Measurements from ENCODE around the gene RNU1-4.
"Not testable (repeated sequence)": the region's sequence is repeated elsewhere in the genome, so short reads cannot be mapped to it uniquely, and the experiment has no call there.

Gene RNU1-4

DNA sequence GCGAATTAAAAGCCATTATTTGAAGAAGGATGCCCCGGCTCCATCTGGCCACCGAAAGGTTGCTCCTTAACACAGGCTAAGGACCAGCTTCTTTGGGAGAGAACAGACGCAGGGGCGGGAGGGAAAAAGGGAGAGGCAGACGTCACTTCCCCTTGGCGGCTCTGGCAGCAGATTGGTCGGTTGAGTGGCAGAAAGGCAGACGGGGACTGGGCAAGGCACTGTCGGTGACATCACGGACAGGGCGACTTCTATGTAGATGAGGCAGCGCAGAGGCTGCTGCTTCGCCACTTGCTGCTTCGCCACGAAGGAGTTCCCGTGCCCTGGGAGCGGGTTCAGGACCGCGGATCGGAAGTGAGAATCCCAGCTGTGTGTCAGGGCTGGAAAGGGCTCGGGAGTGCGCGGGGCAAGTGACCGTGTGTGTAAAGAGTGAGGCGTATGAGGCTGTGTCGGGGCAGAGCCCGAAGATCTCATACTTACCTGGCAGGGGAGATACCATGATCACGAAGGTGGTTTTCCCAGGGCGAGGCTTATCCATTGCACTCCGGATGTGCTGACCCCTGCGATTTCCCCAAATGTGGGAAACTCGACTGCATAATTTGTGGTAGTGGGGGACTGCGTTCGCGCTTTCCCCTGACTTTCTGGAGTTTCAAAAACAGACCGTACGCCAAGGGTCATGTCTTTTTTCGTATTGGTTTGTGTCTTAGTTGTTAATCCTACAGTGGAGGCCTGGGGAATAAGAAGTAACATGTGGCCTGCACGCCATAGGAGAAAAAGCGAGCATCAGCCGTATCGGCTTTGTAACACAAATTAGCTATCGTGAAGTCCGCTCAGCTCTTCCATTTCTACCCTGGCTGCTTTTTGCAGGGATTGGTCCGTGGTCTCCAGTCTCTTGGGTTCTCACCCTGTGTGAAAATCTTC, at the start of gene RNU1-4:
TSS of gene RNU1-4 (plus strand) at position 470 of the 918 bp plus-strand sequence.
- not testable (repeated sequence) for DNase-seq

DNA sequence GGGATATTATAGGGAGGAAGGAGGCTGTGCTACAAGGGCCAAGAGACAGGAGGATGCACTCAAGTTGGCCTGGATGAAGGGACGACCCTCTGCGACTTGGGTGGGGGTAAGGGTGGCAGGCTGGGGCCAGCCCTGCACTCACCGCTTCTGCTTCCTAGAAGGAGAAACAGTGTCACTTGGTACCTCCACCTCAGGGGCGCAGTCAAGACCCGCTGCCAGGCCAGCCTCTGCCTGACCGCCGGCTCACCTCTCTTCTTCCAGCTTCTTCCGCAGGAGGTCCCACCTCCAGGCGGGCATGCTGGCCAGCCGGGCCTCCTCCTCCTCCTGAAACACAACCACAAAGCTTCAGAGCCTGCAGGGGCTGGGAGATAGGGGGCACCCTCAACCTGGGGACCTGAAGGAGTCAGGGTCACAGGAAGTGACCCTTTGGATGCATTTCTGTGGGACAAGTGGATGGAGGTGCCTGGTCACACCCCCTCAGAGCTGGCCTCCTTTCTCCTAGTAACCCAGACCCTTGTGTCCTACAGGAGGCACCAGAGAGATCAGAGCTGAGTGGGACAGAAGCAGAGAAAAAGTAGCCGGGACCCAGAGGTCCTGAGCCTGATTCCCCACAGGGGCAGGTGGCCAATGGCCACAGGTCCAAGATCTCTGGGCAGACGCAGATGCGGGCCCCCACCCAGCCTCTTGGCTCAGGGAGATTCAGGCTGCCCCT, 49.2 kb upstream of the RNU1-4 start:
- DNase-seq = not testable (repeated sequence)

DNA sequence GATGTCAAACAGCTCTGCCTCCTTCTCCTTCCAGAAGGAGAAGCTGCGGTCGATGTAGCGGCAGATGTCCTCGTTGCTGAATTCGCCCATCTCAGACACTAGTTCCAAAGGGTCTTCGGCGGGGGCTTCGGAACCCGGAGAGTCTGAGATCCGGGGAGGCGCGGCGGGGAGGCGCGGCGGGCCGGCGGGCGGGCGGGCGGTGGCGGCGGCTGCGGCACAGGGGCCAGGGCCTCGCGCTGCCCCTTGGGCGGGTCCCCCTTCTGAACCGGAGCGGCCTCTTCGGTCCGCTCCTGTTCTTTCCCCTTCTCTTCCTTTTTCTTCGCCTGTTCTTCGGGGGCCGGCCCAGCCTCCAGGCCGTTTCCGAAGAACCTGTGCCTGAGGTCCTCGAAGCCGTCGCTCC, 48.0 kb upstream of the RNU1-4 start:
- DNase-seq = not testable (repeated sequence)

DNA sequence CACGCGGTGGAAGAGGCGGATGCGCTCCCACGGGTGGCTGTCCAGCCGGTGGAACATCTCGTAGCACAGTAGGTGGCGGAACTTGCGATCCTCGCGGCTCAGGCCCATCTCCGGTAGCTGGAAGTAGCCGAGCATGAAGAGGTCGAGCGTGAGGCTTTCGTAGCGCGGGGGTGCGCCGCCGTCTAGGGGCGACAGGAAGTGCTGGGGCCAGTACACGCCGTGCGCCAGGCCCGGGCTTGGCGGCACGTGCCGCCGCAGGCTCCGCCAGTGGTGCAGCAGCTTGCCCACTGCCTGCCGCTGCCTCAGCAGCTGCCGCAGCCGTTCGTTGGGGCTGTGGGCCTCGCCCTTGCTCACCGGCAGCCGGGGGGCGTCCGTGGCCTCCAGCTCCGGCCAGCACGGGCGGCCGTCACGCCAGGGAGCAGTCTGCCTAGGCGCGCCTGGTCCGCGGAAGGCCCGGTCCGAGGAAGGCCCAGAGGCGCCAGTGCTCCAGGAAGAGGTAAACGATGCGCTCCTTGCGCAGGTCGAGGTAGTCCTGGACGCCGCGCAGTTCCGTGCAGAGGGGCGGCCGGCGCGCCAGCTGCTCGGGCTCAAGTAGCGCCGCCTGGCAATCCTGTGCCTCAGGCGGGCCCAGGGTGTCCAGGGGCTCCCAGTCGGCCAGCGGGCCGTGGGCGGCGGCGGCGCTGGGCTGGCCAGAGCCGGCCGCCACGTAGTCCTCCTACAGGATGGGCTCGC, 47.4 kb upstream of the RNU1-4 start:
- not testable (repeated sequence) for DNase-seq

DNA sequence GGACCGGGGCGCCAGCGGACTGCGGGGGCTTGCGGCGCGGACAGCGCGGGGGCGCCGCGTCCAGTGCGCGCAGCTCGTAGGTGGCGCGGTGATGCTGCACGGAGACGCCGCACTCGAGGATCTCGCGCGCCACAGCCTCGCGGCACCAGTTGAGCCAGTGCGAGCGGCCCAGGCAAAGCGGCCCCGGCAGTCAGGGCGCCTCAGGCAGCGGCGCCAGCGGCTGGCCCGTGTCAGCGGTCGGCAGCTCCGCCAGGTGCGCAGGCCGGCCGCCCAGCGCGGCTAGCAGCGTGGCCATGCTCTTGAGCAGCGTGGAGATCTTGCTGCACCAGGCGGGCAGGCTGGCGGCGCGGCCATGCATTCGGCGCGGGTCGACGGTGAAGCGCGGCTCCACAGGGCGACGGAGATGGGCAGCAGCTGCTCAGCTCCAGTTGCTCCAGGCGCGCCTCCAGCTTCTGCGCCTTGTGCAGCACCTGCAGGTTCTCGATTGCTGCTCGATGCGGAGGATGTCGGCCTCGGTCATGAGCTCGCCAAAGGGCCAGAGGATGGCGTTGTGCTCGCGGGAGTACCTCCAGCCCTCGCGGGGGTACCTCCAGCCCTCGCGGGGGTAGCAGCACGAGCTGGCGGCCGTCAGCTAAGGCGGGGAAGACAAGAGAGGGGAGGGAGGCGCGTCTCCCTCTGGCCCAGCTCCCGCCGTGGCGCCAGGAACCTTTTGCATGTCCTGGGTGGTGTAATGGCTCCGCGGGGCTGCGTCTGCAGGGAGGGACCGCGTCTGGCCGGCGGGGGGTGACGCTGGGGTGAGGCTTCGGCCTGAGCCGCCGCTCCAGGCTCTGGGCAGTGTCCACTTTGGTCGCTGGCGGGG, 46.6 kb upstream of the RNU1-4 start:
- DNase-seq = not testable (repeated sequence)

DNA sequence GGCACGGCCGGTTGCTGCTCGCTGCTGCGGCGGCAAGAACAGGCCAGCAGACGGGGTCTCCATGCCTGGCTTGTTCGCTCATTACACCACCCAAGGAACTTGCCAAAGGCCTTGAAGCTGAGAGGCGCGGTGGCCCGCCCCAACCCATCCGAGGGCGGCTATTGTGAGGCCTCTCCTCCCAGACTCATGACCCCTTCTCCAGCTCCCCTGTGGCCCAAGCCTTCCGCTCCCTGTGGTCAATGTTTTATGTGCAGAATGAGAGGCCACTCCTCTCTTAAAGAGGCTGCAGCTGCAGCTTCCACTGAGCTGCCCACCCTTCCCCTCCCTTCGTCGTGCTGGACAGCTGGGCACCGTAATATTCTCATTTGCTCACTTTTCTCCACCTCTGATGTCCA, 46.0 kb upstream of the RNU1-4 start:
- not testable (repeated sequence) for DNase-seq

DNA sequence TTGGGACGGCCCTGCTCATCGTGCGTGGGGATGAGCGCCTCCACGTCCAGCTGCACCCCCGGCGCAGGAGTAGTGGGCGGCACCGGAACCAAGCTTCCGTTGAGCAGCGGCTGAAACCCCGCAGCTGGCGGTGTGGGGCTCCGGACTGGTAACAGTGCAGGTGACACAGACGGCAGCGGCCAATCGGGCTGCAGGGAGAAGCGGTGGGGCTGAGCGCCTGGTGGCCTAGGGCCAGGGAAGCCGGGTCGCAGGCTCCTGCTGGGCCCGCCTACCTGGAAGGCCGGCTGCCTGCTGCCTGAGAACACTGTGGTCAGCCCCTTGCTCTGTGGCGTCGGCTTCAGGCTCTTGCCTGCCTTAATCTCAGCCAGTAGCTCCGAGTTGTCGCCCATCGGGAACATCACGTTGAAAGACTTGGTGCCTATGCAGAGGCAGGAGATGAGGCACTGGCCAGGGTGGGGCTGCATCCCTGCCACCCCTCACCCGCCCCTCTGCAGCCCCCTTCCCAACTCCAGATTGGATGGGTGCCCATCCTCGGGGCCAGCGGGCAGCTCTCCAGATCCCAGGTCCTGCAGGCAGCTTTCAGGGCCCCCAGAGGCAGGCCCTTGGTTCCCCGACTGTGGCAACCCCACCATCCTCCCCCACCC, 43.7 kb upstream of the RNU1-4 start:
- not testable (repeated sequence) for DNase-seq

DNA sequence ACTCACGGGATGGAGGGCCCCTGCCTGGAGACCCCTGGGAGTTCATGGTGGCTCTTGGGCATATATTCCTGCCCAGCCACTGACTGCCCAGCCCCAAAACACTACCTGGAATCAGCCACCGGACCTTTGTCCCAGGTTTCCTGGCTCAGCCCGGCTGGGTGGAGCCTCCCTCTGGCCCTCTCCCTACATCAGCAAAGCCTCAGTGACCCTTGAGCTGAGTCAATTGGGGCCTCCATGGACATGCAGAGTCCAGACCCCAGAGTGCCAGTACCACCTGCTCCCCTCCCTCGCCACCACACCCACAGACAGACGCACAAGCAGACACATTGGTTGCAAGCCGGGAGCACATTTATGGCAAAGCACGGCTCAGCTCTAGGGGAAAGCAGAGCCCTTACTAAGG, 43.2 kb upstream of the RNU1-4 start:
- not testable (repeated sequence) for DNase-seq

DNA sequence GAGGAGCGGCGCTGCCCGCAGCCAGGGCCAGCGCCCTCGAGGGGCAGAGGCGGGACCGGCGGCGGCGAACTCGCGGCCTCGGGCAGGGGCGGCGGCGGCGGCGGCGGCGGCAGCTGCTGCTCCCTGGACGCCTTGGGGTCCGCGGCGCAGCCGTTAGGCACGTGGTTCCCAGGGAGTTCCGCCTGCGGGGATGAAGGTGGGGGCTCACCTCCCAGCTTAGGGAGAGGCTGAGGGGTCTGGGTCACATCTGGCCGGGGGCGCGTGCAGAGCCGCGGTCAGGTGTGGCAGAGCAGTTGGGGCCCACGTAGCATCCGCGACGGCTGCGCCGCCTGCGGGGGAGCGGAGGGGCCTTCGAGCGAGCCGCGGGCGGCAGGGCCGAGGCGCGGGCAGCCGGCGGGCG, 40.9 kb upstream of the RNU1-4 start:
- DNase-seq = not testable (repeated sequence)

DNA sequence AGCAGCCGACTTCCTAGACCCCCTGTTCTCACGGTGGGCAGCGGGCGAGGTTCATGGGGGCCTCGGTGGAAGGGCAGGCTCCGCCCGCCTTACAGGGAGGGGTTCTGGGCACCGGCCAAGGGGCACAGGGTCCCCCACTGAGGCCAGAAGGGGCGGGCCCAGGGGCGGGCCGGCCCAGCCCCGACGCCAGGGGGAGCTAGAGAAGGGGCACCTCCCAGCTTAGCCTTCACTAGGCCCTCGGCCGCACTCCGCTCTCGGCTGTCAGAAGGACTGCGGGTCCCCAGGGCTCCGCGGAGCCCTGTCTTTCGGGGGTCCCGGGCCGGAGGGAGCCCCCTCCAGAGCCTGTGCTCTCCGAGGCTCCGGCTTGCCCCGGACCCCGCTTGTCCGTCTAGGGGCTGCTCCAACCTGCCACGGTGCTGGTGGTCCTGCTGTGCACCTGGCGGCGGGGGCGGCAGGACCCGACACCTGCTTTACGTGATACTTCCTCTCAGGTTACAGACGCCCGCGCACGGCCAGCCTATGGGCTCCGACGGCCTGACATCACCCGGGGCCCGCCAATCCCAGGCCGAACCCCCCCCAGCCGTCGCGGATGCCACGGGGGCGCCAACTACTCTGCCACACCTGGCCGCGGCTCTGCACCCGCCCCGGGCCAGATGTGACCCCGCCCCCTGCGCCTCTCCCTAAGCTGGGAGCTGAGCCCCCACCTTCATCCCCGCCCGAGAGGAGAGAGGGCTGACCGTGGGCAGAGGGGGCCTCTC, 40.0 kb upstream of the RNU1-4 start:
- not testable (repeated sequence) for DNase-seq

DNA sequence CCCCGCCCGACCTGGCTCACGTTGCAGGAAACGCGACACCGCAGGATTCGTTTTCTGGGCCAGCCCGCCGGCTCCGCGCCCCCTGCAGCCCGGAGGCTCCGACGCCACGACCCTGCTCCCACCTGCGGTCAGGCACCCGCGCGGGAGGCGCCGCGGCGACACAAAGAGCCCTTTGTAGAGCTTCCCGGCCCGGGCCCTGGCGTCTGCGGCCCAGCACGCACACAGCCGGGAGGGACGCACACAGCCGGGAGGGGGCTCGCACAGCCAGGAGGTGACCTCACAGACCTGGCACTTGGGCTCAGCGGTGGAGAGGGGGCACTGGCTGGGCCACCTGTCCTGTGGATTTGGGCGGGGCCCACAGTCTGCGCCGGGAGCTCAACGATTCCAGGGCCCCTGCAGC, 39.1 kb upstream of the RNU1-4 start:
- DNase-seq = not testable (repeated sequence)

DNA sequence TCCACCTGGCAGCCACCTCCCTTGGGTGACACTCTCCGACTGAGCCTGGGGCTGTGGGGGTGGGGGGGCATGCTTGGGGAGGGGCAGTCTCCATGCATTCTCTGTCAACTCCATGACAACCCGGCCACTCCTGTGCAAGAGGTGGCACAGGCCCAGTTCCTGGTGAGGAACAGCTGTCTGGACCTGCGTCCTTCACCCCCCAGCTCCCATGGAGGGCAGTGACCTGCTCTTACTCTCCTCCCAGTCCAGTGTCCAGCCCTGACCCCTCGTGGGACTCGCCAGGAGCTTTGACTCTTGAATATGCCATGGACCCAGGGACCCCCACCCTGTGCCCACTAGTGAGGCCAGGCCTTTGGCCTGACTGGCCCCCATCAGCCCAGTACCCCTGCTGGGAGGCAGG, 38.0 kb upstream of the RNU1-4 start:
- not testable (repeated sequence) for DNase-seq

DNA sequence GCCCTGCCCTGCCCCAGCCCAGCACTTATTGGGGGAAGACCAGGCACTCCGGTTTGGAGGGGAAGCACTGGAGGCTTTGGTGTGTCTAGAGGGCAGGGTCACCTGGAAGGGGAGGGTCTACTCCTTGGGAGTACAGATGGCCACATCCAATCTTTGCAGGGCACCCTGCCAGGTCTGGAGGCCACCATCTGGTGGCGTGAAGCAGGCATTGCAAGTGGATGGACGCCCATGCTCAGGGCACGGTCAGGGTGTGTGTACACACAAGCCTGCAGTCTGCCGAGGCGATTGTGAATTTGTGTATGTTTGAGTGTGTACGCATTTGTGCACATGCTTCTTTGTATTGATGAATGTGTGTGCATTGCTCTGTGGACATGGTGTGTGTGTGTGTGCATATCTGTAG, 37.2 kb upstream of the RNU1-4 start:
- DNase-seq = not testable (repeated sequence)

DNA sequence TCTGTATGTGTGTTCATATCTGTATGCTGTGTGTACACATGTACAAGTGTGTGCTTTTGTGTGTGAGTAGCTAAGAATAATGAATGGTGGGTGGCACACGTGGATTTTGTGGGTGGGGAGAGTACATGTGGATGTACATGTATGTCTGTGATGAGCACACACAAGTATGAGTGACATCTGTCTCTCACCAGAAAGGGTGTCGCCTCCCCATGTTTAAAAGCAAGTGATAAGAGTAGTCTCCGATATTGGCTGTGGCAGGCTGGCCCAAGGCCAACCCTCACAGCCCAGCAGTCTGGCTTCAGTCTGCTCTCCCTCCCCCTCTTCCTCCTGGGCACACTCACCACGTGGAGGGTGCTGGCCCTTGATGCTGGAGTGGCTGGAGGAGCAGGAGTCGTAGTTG, 36.7 kb upstream of the RNU1-4 start:
- DNase-seq = not testable (repeated sequence)

DNA sequence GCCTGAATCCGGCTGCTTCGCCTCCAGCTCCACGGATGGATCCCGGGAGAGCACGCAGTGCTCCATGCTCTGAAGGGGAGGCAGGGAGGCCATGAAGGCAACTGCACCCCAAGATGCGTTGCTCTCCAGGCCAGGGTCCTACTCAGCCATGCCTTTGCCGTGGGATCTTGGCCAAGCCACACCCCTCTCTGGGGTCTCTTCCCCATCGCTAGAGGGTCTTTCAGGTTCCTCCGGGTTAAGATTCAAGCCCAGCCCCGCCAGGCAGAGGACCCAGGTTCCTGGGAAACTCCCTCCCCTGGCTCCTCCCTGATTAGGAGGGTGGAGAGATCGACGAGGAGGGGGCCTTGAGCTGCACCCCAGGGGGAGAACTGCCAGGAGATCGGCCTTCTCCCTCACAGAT, 36.2 kb upstream of the RNU1-4 start:
- DNase-seq = not testable (repeated sequence)

DNA sequence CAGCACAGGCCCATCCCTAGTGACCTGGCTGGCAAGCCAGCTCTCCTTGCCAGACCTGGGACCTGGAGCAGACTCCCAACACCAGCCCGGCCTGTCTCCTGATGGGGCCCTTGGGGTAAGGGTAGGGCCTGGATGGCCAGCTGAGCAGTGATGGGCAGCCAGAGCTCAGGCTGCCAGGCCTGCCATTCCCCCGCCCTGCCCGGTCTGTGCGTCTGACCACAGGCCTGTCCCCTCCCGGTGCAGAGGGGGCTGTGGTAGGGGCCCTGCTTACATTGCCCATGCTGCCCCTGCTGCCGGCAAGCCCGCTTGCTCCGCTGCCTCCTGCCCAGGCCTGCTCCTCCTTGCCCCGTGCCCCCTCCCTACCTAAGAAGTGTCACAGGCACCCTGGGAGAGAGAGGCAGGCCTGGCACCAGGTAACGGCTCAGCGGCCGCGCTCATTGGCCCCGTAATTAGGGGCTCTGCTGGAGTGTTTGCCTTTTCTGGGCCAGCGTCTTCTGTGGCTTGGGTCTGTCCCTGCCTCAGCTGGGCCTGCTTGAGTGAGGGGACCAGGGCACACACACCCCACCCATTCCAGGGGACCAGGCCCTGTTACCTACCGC, 35.7 kb upstream of the RNU1-4 start:
- not testable (repeated sequence) for DNase-seq

DNA sequence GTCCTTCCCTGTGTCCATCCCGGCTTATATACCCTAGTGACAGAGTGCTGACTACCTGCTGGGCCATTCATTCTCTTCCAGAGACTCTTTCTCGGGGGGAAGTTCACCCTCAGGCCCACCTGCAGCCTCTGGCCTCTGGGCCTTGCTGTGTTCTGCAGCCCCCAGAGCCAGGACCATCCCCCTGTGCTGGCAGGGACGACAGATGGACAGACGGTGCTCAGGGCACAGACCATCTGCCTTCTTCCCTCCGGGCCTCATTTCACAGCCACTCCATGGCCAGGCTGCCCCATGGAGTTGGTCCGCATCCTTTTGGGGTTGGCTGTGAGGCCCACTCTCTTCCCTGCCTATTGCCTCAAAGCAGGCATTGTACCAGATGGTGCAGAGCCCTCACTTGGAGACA, 34.0 kb upstream of the RNU1-4 start:
- not testable (repeated sequence) for DNase-seq

DNA sequence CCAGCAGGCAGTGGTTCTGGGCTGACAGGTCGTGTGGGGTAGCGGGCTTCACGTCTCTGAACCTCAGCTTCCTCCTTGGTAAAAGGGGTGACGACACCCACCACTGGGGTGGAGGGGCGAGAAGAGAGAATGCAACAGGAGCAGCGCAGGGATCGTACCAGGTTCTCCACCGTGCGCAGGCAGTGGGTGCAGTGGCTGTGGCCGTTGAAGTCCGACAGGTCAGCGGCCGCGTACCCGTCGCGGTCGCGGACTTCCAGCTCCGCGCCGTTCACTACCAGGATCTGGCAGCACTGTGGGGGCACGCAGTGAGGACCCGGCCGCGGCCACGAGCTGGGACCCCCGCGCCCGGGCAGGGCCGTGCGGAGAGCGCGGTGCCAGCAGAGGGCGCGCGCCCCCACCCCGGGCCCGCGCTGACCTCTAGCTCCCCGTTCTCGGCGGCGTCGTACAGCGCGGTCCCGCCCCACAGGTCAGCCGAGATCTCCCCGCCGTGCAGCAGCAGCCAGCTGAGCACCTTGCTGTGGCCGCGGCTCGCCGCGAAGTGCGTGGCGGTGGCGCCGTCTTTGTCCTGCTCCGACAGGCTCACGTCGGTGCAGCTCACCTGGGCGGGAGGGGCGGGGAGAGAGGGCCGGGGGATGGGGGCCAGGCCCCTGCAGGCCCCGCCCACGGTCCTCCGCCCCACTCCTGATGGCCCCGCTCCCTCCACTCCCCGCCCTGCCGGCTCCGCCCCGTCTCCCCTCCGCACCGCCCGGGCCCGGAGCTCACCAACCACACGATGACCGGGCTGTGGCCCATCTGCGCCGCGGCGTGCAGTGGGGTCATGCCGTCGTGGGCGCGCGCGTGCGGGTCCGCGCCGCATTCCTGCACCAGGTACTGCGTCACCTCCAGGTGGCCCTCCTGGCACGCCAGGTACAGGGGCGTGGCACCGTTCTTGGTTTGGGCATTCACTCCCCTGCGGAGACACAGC, 32.9 kb upstream of the RNU1-4 start:
- DNase-seq = not testable (repeated sequence)

DNA sequence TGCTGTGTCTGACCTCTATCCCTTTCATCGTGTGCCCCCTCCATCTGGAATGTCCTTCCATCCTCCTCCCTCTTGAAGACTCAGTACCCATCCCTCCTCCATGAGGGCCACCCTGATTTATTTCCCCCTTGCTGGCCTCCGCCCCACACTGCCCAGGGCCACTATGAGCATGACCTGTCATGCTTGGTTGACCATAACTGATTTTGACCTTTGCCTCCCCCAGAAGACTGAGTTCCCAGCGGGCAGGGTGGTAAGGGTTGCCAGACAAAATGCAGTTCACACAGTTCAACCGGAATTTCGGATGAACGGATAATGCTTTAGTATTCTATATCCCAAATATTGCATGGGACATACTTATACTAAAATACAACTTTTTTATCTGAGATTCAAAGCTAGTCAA, 31.6 kb upstream of the RNU1-4 start:
- DNase-seq = not testable (repeated sequence)
